T-cell (primary cell): ENCODE measurements around the gene RYK. TPM values are rescaled to one million over a fixed set of nuclear protein-coding genes. Genes with fewer than 3 reads are reported as not detected.

Experiments used
- ATAC-seq, 4 experiments: fragments of 200-7000 bp in 3 of 4; fragments of 150-1000 bp in 1 of 4; cut with Tn5 transposase; replicated peaks in 1 of 4; 1 replicate in 3 of 4; 2 replicates in 1 of 4; pipeline ENCODE4 v1.10.0; 2021; ENCODE audit warnings: moderate library complexity in 3 of 4, mild to moderate bottlenecking in 2 of 4, moderate number of reproducible peaks in 1 of 4
- CTCF ChIA-PET, 2 donors: fragments of 300-600 bp; sonication (Branson Sonifier 250); formaldehyde crosslinking; loops; one replicate each; lab custom pipeline; 2022; ENCODE audit warnings: antibody characterized with exemption in 2 of 2; lab: Charles Lee
- POLR2A ChIA-PET, 2 donors: fragments of 300-600 bp; sonication (Branson Sonifier 250); formaldehyde crosslinking; loops; one replicate each; lab custom pipeline; 2022; ENCODE audit warnings: antibody characterized with exemption in 2 of 2; lab: Charles Lee
- DNase-seq, 35 experiments: peaks; one replicate each; pipeline versions ENCODE4 v3.0.0 to v3.0.0-alpha.2; 2013 to 2023
- H3K27ac ChIP-seq: one replicate; pipeline ENCODE4 v1.5.1; 2013; ENCODE audit warnings: low read length
- H3K27me3 ChIP-seq, 2 experiments: replicated peaks in 1 of 2; 1 replicate in 1 of 2; 2 replicates in 1 of 2; pipeline versions ENCODE4 v1.6.1 to v1.7.0; 2013; ENCODE audit warnings: low read length in 1 of 2, mixed read lengths in 1 of 2; ENCODE audit not compliant: control insufficient read depth in 2 of 2, insufficient read depth in 2 of 2; ENCODE audit errors: extremely low read depth in 1 of 2
- H3K36me3 ChIP-seq, 2 donors: 1 replicate in 1 of 2; 2 replicates in 1 of 2; pipeline versions ENCODE4 v1.6.1 to v1.7.0; 2013; ENCODE audit warnings: low read length in 1 of 2; ENCODE audit not compliant: control insufficient read depth in 2 of 2, insufficient read depth in 1 of 2; ENCODE audit errors: extremely low read depth in 1 of 2
- H3K4me1 ChIP-seq, 2 experiments: 1 replicate in 1 of 2; 2 replicates in 1 of 2; pipeline versions ENCODE4 v1.6.1 to v1.7.0; 2013; ENCODE audit warnings: low read length in 2 of 2, mixed read lengths in 1 of 2; ENCODE audit not compliant: insufficient read depth in 2 of 2, control insufficient read depth in 1 of 2; ENCODE audit errors: extremely low read depth in 1 of 2
- H3K4me3 ChIP-seq, 2 donors: 1 replicate in 1 of 2; 2 replicates in 1 of 2; pipeline versions ENCODE4 v1.5.1 to v1.7.0; 2013; ENCODE audit warnings: mild to moderate bottlenecking in 2 of 2, low read length in 1 of 2, moderate library complexity in 1 of 2; ENCODE audit not compliant: control insufficient read depth in 1 of 2; ENCODE audit errors: extremely low read depth in 1 of 2
- H3K9me3 ChIP-seq: 2 replicates; pipeline ENCODE4 v1.7.0; 2013
- H3K27ac Mint-ChIP-seq, 2 donors: one replicate each; pipeline ENCODE4 v1.8.0; 2020 to 2021; ENCODE audit warnings: mild to moderate bottlenecking in 2 of 2, mixed read lengths in 2 of 2
- H3K27me3 Mint-ChIP-seq, 2 donors: one replicate each; pipeline ENCODE4 v1.8.0; 2021 to 2022; ENCODE audit warnings: mixed read lengths in 2 of 2
- H3K36me3 Mint-ChIP-seq: one replicate; pipeline ENCODE4 v1.8.0; 2021; ENCODE audit warnings: mixed read lengths
- H3K4me1 Mint-ChIP-seq, 3 donors: one replicate each; pipeline ENCODE4 v1.8.0; 2020 to 2022; ENCODE audit warnings: mixed read lengths in 3 of 3, mild to moderate bottlenecking in 1 of 3
- H3K4me3 Mint-ChIP-seq, 3 donors: one replicate each; pipeline ENCODE4 v1.8.0; 2020 to 2022; ENCODE audit warnings: mild to moderate bottlenecking in 3 of 3, mixed read lengths in 3 of 3, moderate library complexity in 3 of 3
- H3K9me3 Mint-ChIP-seq, 3 donors: one replicate each; pipeline ENCODE4 v1.8.0; 2020 to 2022; ENCODE audit warnings: mixed read lengths in 3 of 3
- WGBS: methylation state at CpG from one replicate; pipeline ENCODE4 v1.1.5; 2013; ENCODE audit warnings: missing lambda C conversion rate; ENCODE audit not compliant: insufficient coverage; 5-methylcytosine and 5-hydroxymethylcytosine counted together
- total RNA-seq, 35 experiments: library from RNA in 6 of 35; stranded (reverse) in 6 of 35; fragments of 120-200 nt in 1 of 35; gene quantifications; one replicate each; pipeline versions ENCODE4 v1.2.1 to v1.2.4 and lab custom pipeline; 2013 to 2026

The RYK gene
- total RNA-seq, 5 donors from 2014 or later (not counting 1 experiment from before 2014, with no cell fraction given), result 33.6 to 46.3 (median 38.0) TPM

DNA sequence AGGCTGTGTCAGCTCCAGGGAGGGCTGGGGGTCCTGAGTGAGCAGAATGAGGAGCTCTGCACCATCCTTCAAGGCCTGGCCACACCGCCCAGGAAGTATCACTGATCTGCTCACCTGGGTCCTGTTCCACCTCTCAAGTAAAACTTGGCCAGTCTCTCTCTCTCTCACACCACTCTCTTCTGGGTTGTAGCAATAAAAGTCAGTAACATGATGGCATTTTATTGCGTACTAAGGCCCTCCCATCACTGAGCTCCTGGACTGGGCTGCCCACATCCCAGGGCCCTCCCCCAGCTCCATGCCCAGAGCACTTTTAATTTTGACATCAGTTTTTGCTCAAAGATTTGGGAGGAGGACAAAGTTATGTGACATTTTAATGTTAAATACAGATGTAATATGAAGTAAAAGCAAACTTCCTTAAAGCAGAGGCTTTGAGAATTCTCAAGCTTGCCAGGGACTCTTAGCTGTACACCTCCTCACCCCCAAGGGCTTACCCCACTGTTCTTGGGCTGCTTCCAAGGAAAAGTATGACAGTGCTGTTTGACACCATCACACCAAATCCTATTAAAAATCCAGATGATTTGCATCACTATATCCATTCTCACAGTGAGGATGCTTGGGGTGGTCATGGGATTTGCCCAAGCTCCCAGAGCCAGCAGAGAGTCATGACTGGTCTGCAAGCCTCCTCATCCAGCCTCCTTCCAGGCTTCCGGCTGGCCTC is 115.8 kb downstream of the RYK start:
- no peak for ATAC-seq
- H3K27ac Mint-ChIP-seq, result no peak overlapping the region
- H3K27me3 ChIP-seq, result no peaks in the 10 kb centered on the region

DNA sequence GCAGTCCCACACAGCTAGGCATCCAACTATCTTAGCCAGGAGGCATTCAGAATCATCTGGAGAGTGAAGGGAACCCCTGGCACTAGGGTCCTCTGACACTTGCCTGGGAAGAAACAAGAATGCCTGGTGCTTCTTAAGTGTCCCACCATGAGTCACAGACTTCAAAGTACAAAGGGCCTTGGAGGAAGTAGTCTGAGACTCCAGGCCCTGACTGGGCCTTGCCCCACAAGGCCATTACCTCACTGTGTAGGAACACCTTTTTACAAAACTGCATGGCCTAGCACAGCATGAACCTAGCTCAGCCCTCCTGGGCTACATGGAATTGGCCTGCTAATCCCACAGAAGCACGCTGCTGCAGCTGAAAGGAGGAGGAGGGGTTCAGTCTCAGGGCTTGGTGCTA is 116.4 kb downstream of the RYK start:
- Histone ChIP-seq H3K27me3 (no peaks in the 10 kb centered on the region), H3K4me3 (no peak overlapping the region), H3K9me3 (no peaks in the 10 kb centered on the region), H3K27ac (no peak overlapping the region), H3K36me3 (peaks cover 0 to 3% of the 10 kb centered on the region in 2 donors), H3K4me1 (no peaks in the 10 kb centered on the region)
- Mint-ChIP-seq H3K4me1 (no peaks in the 10 kb centered on the region), H3K27me3 (no peaks in the 10 kb centered on the region), H3K4me3 (no peak overlapping the region), H3K36me3 (peaks cover 25% of the 10 kb centered on the region), H3K9me3 (peaks cover 13 to 20% (median 20%) of the 10 kb centered on the region in 3 donors), H3K27ac (no peak overlapping the region)
- CTCF ChIA-PET, result no interaction called here
- no peak for DNase-seq
- WGBS, result 80% methylated on average over 1 of the region's 1 CpG
- POLR2A ChIA-PET, result no interaction called here
- ATAC-seq, result no peak

More for the DNA sequence above, 115.8 kb downstream of the RYK start:
- Histone ChIP-seq H3K4me1 (no peaks in the 10 kb centered on the region), H3K27ac (no peak overlapping the region), H3K4me3 (no peak overlapping the region), H3K9me3 (no peaks in the 10 kb centered on the region), H3K36me3 (no peaks in the 10 kb centered on the region)
- WGBS, result 83% methylated on average over 1 of the region's 3 CpGs
- H3K4me1 Mint-ChIP-seq, result no peaks in the 10 kb centered on the region
- no peak for DNase-seq
- H3K9me3 Mint-ChIP-seq, result peaks cover 13 to 20% (median 20%) of the 10 kb centered on the region in 3 donors
- H3K4me3 Mint-ChIP-seq, result no peak overlapping the region
- POLR2A ChIA-PET, result no interaction called here
- CTCF ChIA-PET, result no interaction called here
- no peaks in the 10 kb centered on the region for H3K27me3 Mint-ChIP-seq
- H3K36me3 Mint-ChIP-seq, result peaks cover 29% of the 10 kb centered on the region

DNA sequence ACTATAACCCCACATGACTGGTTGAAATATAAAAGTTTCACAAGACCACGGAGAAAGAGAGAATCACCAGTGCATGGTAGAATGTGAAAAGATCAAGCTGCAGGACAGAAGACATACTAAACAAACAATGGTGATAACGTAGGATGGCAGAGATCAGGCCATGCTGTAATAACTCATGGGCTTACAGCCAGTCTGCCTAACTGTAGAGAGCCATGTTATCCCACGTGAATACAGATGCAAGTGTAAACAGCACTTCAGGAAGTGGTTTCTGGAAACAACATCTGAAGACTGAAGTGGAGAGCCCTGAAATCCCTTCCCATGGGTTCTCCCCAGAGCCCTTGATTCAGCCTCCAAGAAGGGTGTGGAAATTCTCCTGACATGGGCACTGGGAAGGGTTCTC is 117.7 kb downstream of the RYK start:
- Histone ChIP-seq H3K4me3 (no peak overlapping the region), H3K9me3 (no peaks in the 10 kb centered on the region), H3K4me1 (no peaks in the 10 kb centered on the region), H3K27me3 (no peaks in the 10 kb centered on the region), H3K27ac (no peak overlapping the region), H3K36me3 (peaks cover 0 to 4% of the 10 kb centered on the region in 2 donors)
- Mint-ChIP-seq H3K4me1 (no peaks in the 10 kb centered on the region), H3K4me3 (no peak overlapping the region), H3K27me3 (no peaks in the 10 kb centered on the region), H3K9me3 (peaks cover 13 to 25% (median 20%) of the 10 kb centered on the region in 3 donors), H3K36me3 (peaks cover 22% of the 10 kb centered on the region), H3K27ac (no peak overlapping the region)
- DNase-seq (no peak), ATAC-seq (no peak)
- WGBS, result 47% methylated on average over 2 of the region's 3 CpGs
- ChIA-PET CTCF (no interaction called here), POLR2A (no interaction called here)

DNA sequence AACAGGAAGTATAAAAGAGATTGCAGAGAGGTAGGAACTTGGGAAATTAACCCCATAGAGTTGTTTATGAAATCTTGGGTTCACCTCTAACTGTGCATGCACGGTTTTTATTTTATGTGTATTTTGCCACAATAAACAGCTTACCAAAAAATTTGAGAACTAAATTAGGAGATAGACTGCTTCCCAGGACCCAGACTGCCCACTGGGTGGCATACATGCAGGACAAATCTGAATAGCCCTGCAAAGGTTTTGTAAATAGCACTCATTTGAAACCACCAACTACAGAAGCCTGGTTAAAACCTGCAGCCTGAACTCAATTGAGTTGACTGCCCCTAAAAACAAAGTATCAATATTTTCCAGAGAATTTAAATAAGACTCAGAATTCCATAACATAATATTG is 124.5 kb downstream of the RYK start:
- no peak for DNase-seq
- no peak for ATAC-seq
- ChIA-PET POLR2A (no interaction called here), CTCF (no interaction called here)
- no peak overlapping the region for H3K4me3 Mint-ChIP-seq
- H3K36me3 ChIP-seq, result peaks cover 0 to 4% of the 10 kb centered on the region in 2 donors
- peaks cover 6% of the 10 kb centered on the region for H3K9me3 ChIP-seq
- H3K9me3 Mint-ChIP-seq, result peaks cover 16 to 33% (median 27%) of the 10 kb centered on the region in 3 donors
- no peak overlapping the region for H3K27ac Mint-ChIP-seq
- no peaks in the 10 kb centered on the region for H3K4me1 ChIP-seq
- WGBS, result no CpG with 5 or more reads among the region's 1 CpG
- H3K4me1 Mint-ChIP-seq, result no peaks in the 10 kb centered on the region
- H3K4me3 ChIP-seq, result no peak overlapping the region
- H3K27me3 Mint-ChIP-seq, result peaks cover 5% of the 10 kb centered on the region in 2 donors
- H3K27me3 ChIP-seq, result peaks cover 0 to 10% of the 10 kb centered on the region in 2 experiments
- H3K36me3 Mint-ChIP-seq, result peaks cover 18% of the 10 kb centered on the region
- no peak overlapping the region for H3K27ac ChIP-seq

- Mint-ChIP-seq H3K27me3 (no peaks in the 10 kb centered on the region), H3K9me3 (peaks cover 27 to 39% (median 29%) of the 10 kb centered on the region in 3 donors), H3K4me1 (no peaks in the 10 kb centered on the region), H3K27ac (no peak overlapping the region), H3K36me3 (peaks cover 2% of the 10 kb centered on the region), H3K4me3 (no peak overlapping the region)
- WGBS, result no CpG with 5 or more reads among the region's 2 CpGs
- DNase-seq (no peak), ATAC-seq (no peak)
- no peaks in the 10 kb centered on the region for H3K27me3 ChIP-seq
- no peak overlapping the region for H3K27ac ChIP-seq
- no peaks in the 10 kb centered on the region for H3K4me1 ChIP-seq
- ChIA-PET CTCF (no interaction called here), POLR2A (no interaction called here)
- H3K36me3 ChIP-seq, result no peaks in the 10 kb centered on the region
- H3K9me3 ChIP-seq, result no peaks in the 10 kb centered on the region
- no peak overlapping the region for H3K4me3 ChIP-seq
These were observed 135.9 kb downstream of the RYK start for GRCh38 chr3:134114726-134115125.

DNA sequence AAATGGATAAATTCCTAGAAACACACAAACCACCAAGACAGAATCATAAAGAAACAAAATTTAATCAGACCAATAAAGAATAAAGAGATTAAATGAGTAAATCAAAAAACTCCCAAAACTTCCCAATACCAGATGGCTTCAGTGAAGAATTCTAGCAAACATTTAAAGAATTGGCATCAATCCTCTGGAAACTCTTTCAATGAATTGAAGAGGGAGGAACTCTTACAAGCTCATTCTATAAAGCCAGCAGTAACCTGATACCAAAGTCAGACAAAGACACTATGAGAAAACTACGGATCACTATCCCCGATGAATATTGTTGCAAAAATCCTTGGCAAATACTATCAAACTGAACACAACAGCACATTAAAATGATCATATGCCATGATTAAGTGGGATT is 139.0 kb downstream of the RYK start:
- ChIA-PET POLR2A (no interaction called here), CTCF (no interaction called here)
- H3K4me3 Mint-ChIP-seq, result no peak overlapping the region
- DNase-seq (no peak), ATAC-seq (no peak)
- WGBS, result no CpG with 5 or more reads among the region's 2 CpGs
- Histone ChIP-seq H3K4me1 (no peaks in the 10 kb centered on the region), H3K9me3 (no peaks in the 10 kb centered on the region), H3K27me3 (peaks cover 0 to 5% of the 10 kb centered on the region in 2 experiments), H3K4me3 (no peak overlapping the region), H3K27ac (no peak overlapping the region), H3K36me3 (no peaks in the 10 kb centered on the region)
- peaks cover 6 to 18% (median 11%) of the 10 kb centered on the region in 3 donors for H3K9me3 Mint-ChIP-seq
- H3K4me1 Mint-ChIP-seq, result peaks cover 0 to 8% (median 3%) of the 10 kb centered on the region in 3 donors
- H3K27ac Mint-ChIP-seq, result no peak overlapping the region
- peaks cover 4% of the 10 kb centered on the region in 2 donors for H3K27me3 Mint-ChIP-seq
- peaks cover 6% of the 10 kb centered on the region for H3K36me3 Mint-ChIP-seq
